Muscle layer of duodenum (tissue), 2 donors: Measurements from ENCODE around the gene ACAP3.

ENCODE experiments used
- H3K27ac ChIP-seq: one replicate; pipeline ENCODE4 v1.7.0; 2013; ENCODE audit warnings: mild to moderate bottlenecking, low read length
- H3K27me3 ChIP-seq: one replicate; pipeline ENCODE4 v1.7.0; 2013; ENCODE audit warnings: low read depth, mild to moderate bottlenecking, control low read depth, low read length
- H3K36me3 ChIP-seq, 2 donors: one replicate each; pipeline ENCODE4 v1.7.0; 2013; ENCODE audit warnings: low read length in 2 of 2, control low read depth in 1 of 2, mild to moderate bottlenecking in 1 of 2; ENCODE audit not compliant: insufficient read depth in 2 of 2, control insufficient read depth in 1 of 2
- H3K4me1 ChIP-seq, 2 donors: one replicate each; pipeline ENCODE4 v1.7.0; 2013; ENCODE audit warnings: low read length in 2 of 2, mild to moderate bottlenecking in 2 of 2, control low read depth in 1 of 2, moderate library complexity in 1 of 2; ENCODE audit not compliant: insufficient read depth in 2 of 2, control insufficient read depth in 1 of 2
- H3K4me3 ChIP-seq, 2 donors: one replicate each; pipeline ENCODE4 v1.7.0; 2013; ENCODE audit warnings: low read length in 2 of 2, low read depth in 1 of 2, mild to moderate bottlenecking in 1 of 2
- H3K9me3 ChIP-seq, 2 donors: one replicate each; pipeline ENCODE4 v1.7.0; 2013; ENCODE audit warnings: low read length in 2 of 2, control low read depth in 1 of 2, mild to moderate bottlenecking in 1 of 2; ENCODE audit not compliant: control insufficient read depth in 1 of 2
- donor health status: healthy.

Gene ACAP3

DNA sequence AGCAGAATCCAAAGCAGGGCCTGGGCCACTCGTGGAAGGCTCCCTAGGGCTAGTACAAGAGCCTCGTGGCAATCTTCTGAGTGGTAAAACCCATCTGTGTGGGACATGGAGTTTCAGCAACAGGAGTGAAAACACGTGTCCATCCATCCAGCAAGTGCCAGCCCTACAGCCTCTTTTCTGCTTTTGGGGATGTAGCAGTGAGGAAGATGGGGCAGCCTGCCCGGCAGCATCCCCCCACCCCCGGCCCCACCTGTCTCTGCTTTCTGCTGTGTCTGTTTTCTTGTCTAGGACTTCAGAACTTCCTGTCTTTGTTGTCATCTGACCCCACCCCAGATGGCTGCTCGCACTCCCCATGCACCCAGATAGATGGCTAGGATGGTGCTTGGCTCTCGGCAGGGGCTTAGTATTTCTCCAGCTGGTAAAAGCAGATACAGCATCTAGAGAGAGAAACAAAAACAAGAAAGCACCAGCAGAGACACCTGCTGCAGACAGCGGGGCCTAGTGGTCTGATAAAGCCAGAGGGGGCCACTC is 18.4 kb upstream of the ACAP3 start:
- peak overlapping the region; percentile 55 to 94 for H3K4me3 ChIP-seq
- no peaks in the 10 kb centered on the region for H3K27me3 ChIP-seq
- H3K27ac ChIP-seq = no peak overlapping the region
- H3K36me3 ChIP-seq = peaks cover 0 to 30% of the 10 kb centered on the region in 2 donors
- no peaks in the 10 kb centered on the region for H3K9me3 ChIP-seq
- peaks cover 6 to 47% of the 10 kb centered on the region in 2 donors for H3K4me1 ChIP-seq

DNA sequence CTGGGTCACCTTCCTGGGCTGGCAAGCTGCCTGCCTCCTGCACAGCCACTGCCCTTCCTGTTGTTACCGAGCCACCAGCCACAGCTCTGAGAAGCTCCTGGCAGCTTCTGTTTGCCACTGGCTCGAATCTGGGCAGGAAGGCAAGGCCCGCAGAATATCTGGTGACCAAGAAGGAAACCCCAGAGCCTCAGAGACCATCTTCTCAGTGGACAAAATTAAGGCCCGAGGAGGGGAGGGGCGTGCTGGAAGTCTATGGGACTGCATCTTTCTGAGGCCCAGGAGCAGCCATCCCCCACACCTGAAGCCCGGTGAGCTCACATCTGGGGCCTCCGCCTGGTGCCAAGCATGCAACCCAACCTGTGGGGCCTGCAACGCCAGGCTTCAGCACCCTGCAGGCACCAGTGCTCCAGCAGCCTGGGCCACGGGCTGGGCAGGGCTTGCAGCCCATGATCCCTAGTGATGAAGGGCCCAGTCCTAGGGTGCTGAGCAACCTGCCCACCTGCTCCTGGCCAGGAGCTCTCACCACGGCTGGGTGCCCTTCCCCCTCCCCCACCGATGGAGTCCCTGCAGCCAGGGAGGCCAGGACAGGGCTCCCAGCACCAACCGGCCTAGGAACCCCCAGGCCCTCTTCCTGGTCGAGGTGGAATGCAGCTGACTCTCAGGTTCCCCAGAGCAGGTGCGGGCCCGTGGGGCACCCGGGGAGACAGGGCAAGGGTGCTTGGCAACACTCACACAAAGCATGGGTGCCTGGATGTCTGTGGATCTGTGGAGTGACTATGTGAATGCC is 17.8 kb upstream of the ACAP3 start:
- Histone ChIP-seq H3K4me1 (peaks cover 6 to 45% of the 10 kb centered on the region in 2 donors), H3K27ac (peak overlapping the region; percentile 31), H3K27me3 (no peaks in the 10 kb centered on the region), H3K9me3 (no peaks in the 10 kb centered on the region), H3K4me3 (peak overlapping the region; percentile 55 to 94), H3K36me3 (peaks cover 0 to 30% of the 10 kb centered on the region in 2 donors)

DNA sequence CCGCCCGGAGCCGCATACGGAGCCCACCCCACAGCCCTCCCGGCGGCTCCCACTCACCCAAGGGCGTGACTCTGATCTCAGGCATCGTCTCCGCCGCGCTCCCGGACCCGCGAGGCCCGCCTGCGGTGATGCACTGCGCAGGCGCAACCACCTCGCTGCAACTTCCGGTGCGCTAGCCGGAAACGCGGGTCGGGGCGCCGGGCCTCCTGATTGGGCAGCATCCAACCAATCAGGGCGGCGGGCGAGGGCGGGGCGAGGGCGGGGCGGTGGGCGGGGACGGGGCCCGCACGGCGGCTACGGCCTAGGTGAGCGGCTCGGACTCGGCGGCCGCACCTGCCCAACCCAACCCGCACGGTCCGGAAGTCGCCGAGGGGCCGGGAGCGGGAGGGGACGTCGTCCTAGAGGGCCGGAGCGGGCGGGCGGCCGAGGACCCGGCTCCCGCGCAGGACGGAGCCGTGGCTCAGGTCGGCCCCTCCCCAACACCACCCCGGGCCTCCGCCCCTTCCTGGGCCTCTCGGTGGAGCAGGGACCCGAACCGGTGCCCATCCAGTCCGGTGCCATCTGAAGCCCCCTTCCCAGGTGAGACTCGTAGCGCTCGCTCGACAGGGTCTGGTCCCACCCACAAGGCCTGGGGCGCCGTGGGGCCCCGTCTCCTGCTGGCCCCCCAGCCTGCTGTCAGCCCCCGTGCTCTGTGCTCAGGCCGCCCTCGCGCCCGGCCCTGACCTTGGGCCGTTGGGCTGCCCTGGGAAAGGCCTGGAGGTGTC is 17.0 kb upstream of the ACAP3 start, which contains the start of the genes CPTP and INTS11:
Gene CPTP, plus strand, starts transcription at position 279 of the 764 bp plus-strand sequence. CDS start 2,109 bp downstream, outside the sequence.
Gene INTS11, minus strand, starts transcription at position 137 of the 764 bp plus-strand sequence. Its CDS starts 52 bp downstream, at position 85.
- Histone ChIP-seq H3K9me3 (no peaks in the 10 kb centered on the region), H3K36me3 (peaks cover 0 to 37% of the 10 kb centered on the region in 2 donors), H3K27me3 (no peaks in the 10 kb centered on the region), H3K4me3 (peak within 1 kb of the TSS; percentile 55 to 94), H3K27ac (peak within 1 kb of the TSS; percentile 31), H3K4me1 (peaks cover 6 to 44% of the 10 kb centered on the region in 2 donors)

DNA sequence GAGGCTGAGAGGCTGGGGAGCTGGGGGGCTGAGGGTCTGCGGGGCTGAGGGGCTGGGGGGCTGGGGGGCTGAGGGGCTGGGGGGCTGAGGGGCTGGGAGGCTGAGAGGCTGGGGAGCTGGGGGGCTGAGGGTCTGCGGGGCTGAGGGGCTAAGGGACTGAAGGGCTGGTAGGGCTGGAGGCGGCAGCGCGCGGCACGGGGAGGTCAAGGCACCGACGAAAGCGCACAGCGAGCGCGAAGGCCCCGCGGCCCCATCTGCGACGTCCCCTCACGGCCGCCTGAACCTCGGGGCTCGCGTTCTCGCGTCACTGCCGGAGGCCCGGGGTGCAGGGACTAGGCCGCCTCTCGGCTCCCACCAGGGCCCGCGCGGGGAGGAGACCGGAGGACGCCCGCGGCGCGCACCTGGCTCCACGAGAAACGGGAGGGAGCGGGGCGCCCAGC is 16.4 kb upstream of the ACAP3 start:
- H3K4me1 ChIP-seq = peaks cover 6 to 45% of the 10 kb centered on the region in 2 donors
- H3K9me3 ChIP-seq = no peaks in the 10 kb centered on the region
- H3K27me3 ChIP-seq = no peaks in the 10 kb centered on the region
- H3K36me3 ChIP-seq = peaks cover 2 to 43% of the 10 kb centered on the region in 2 donors
- peak overlapping the region; percentile 46 to 94 for H3K4me3 ChIP-seq
- no peak overlapping the region for H3K27ac ChIP-seq

DNA sequence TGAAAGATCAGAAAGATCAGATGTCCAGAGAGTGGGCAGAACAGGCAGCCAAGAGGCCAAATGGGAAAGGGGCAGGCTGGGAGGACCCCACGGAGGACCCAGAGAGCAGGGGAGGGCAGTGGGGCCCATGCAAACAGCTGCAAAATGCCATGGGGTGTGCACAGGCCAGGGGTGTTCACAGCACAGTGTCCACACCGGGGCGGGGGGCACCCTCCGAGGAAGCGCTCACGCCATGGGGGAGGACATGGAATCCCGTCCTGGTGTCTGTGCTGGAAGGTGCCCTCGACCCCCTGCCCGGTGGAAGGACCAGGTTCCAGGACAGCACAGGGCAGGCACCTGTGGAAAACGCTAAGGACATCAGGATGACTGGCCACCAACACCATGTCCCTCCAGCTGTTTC is 15.2 kb upstream of the ACAP3 start:
- H3K9me3 ChIP-seq = no peaks in the 10 kb centered on the region
- no peaks in the 10 kb centered on the region for H3K27me3 ChIP-seq
- no peak overlapping the region for H3K4me3 ChIP-seq
- H3K4me1 ChIP-seq = peaks cover 6 to 57% of the 10 kb centered on the region in 2 donors
- H3K27ac ChIP-seq = no peak overlapping the region
- H3K36me3 ChIP-seq = peaks cover 6 to 37% of the 10 kb centered on the region in 2 donors

DNA sequence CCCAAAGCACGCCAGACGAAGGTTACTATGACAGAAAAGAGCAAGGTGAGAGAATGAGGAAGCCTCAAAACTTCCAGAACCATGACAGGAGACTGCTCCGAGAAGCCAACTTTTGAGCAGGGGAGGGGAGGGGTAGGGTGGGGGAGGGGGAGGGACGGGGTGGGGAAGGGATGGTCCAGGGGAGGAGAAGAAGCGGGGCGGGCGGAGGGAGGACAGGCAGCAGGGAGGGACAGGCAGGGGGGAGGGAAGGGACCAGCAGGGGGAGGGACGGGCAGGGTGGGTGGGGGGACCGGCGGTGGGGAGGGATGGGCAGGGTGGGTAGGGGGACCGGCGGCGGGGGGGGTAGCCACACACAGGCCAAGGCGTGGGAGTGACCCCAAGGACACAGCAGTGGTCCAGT is 14.7 kb upstream of the ACAP3 start:
- no peak overlapping the region for H3K27ac ChIP-seq
- peaks cover 6 to 62% of the 10 kb centered on the region in 2 donors for H3K4me1 ChIP-seq
- peaks cover 6 to 35% of the 10 kb centered on the region in 2 donors for H3K36me3 ChIP-seq
- H3K27me3 ChIP-seq = no peaks in the 10 kb centered on the region
- H3K4me3 ChIP-seq = no peak overlapping the region
- H3K9me3 ChIP-seq = no peaks in the 10 kb centered on the region

DNA sequence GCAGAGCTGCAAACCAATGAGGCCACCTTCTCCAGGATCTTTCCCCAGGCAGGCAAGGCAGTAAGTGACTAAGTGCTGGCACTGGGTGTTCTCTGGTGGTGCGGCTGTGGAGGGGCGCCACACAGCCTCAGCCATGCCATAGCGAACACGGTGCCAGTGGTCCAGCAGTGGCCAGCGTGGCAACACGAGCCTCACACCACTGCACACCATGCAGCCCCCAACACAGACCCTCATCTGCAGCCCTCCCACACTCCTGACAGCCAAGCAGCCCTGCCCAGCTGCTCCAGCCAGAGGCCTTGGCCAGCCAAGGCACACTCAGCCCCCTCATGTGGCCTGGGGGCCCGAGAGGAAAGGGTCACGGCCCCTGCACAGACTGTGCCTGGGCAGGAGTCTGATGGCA is 13.7 kb upstream of the ACAP3 start:
- Histone ChIP-seq H3K4me3 (no peak overlapping the region), H3K27ac (no peak overlapping the region), H3K36me3 (peaks cover 6 to 26% of the 10 kb centered on the region in 2 donors), H3K4me1 (peaks cover 6 to 61% of the 10 kb centered on the region in 2 donors), H3K9me3 (no peaks in the 10 kb centered on the region), H3K27me3 (no peaks in the 10 kb centered on the region)

DNA sequence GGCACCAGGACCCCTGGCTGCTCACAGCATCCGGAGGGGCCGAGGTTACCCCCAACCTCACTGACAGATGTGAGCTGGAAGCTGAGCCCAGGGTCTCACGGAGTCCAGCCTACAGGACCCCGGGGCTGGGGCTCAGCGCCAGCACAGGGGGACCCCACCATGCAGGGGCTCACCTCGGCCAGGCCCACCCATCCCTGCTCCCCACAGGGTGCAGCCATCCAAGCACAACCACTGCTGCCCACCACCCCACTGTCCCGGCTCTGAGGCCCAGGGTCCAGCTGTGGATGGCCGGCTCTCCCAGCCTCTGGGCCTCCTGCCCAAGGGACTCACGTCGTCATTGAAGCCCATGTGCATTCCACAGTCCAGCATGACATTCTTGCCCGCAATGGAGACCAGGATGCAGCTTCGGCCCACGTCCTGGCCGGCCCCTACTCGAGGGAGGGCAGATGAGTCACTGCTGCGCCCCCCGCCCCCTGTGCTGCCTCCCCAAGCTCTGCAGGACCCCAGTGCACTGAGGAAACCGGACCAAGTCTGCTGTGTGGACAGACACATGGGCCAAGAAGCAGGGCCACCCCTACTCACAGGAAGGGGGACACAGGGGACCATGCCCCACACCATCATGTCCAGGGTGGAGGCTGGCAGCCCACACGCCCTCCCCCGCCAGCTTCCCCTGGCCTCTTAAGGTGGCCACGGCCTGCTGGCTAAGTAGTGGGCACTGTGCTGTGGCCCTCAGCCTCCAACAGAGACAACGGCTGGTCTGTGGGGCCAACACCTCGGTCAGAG is 13.1 kb upstream of the ACAP3 start:
- no peaks in the 10 kb centered on the region for H3K27me3 ChIP-seq
- H3K36me3 ChIP-seq = peaks cover 6 to 26% of the 10 kb centered on the region in 2 donors
- no peak overlapping the region for H3K4me3 ChIP-seq
- no peak overlapping the region for H3K27ac ChIP-seq
- H3K4me1 ChIP-seq = peaks cover 6 to 55% of the 10 kb centered on the region in 2 donors
- no peaks in the 10 kb centered on the region for H3K9me3 ChIP-seq

DNA sequence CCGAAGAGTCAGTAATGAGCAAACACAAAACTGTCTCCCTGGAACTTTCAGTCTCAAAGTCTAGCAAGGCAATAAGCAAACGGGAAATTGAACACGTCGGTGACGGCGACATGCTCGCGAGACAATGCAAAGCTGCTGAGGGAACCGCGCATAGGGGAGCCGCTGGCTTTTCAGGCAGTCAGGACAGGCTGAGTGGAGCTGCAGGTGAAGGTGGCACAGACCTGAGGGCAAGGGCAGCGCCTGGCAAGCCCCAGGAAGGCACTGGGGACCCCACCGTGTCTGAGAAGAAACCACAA is 11.9 kb upstream of the ACAP3 start:
- H3K4me3 ChIP-seq = no peak overlapping the region
- peaks cover 0 to 45% of the 10 kb centered on the region in 2 donors for H3K4me1 ChIP-seq
- H3K9me3 ChIP-seq = no peaks in the 10 kb centered on the region
- no peaks in the 10 kb centered on the region for H3K27me3 ChIP-seq
- no peak overlapping the region for H3K27ac ChIP-seq
- H3K36me3 ChIP-seq = peaks cover 6 to 33% of the 10 kb centered on the region in 2 donors

DNA sequence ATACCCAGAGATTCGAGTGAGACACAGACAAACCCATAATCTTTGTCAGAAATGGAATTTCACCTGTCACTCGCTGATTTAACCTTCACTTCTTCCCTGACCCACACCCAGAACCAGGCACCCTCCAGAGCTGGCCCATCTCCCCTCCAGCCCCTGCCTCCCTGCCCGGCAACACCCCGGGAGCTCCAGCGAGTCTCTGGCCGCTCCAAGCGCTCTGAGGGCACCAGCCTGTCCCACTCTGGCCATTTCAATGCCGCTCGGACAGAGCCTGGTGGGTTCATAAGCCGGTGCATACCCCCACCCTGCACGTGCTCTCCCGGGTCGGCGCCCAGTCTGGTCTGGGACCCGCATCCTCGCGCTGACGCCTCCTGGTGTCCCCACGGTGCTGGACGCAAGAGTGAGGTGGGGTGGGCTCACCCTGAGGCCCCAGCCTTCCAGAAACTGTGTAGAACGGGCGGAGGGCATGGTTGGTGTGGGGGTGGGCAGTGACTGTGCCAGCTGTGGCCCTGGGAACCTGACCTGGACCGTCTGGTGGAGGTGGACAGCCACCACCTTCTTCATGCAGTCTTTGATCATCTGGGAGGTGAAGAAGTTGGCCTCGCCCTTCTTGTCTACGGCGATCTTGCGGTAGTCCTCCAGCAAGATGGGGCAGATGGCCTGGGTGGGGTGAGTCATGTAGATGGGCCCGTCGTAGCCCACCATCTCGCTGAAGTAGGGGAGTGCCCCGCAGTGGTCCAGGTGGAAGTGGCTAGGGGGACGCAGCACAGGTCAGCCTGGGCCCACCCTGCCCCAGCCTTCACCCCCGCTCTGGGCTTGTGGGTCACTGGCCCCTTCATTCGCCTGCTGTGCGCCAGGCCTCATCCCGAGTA is 11.3 kb upstream of the ACAP3 start:
- H3K4me1 ChIP-seq = peaks cover 0 to 45% of the 10 kb centered on the region in 2 donors
- peaks cover 12 to 39% of the 10 kb centered on the region in 2 donors for H3K36me3 ChIP-seq
- H3K27me3 ChIP-seq = no peaks in the 10 kb centered on the region
- H3K4me3 ChIP-seq = no peak overlapping the region
- H3K9me3 ChIP-seq = no peaks in the 10 kb centered on the region
- H3K27ac ChIP-seq = no peak overlapping the region
